Measurements from ENCODE around the gene CNTROB. TPM values are rescaled to one million over a fixed set of nuclear protein-coding genes. Genes with fewer than 3 reads are reported as not detected.

The CNTROB gene
- polyA plus RNA-seq, 2 of the 4 experiments (the other 2 are of a cell fraction) = 23.2 to 57.0 TPM

- peak; percentile 62 to 94 for DNase-seq (ENCODE audit: low read depth in 1 of 2, low spot score in 1 of 2)
- POLR2A ChIA-PET = interaction anchor here (0.7 to 2.3 kb wide), 8 partner anchors 11 to 125 kb away, joined by 3 to 20 read pairs (median 6); partner anchors contain the start of genes CNTROB, NAA38 and TRAPPC1
- WGBS (ENCODE audit: missing lambda C conversion rate) = 3% methylated on average over 67 of the region's 100 CpGs
- peak within 1 kb of the TSS; percentile 48 for H3K4me3 ChIP-seq
- FAIRE-seq = no peak
- peak; percentile 77 to 80 for ATAC-seq
- H3K9me3 ChIP-seq = no peaks in the 10 kb centered on the region
- peak within 1 kb of the TSS; percentile 88 for H3K4me2 ChIP-seq
- peak within 1 kb of the TSS; percentile 82 to 92 for H3K27ac ChIP-seq
- H3K4me1 ChIP-seq = peaks cover 13% of the 10 kb centered on the region
- CTCF ChIA-PET = interaction anchor here (0.6 to 14.8 kb wide), 24 partner anchors 9 to 503 kb away, joined by 3 to 372 read pairs (median 4); partner anchors contain the start of genes CHD3, CNTROB, KCNAB3 and NAA38
- TF ChIP-seq TP53 (CRISPR knock-in tag; IDR thresholded peaks at IDR 0.05) = peak; percentile 85
- peak; percentile 99 for TF ChIP-seq E2F6 (IDR thresholded peaks at IDR 0.05; ENCODE audit: borderline replicate concordance, low read depth)
- TF ChIP-seq MYC (IDR thresholded peaks at IDR 0.05; ENCODE audit: borderline replicate concordance, low read length) = 0 out of 2 replicates have a peak, but pooled peaks have one; percentile 27
- peak; percentile 60; the same call in 1 of the 3 replicates for TF ChIP-seq BCL3 (IDR thresholded peaks at IDR 0.05)
- TF ChIP-seq ATOH8 (CRISPR knock-in tag; IDR thresholded peaks at IDR 0.05; ENCODE audit: low read depth) = peak; percentile 72
- TF ChIP-seq USF2 (IDR thresholded peaks at IDR 0.05) = peak; percentile 91
- TF ChIP-seq RAD21 (conservative IDR thresholded peaks at IDR 0.05 in 1 of 2, IDR thresholded peaks at IDR 0.05 in 1 of 2) = no peak
- TF ChIP-seq ZSCAN20 (CRISPR knock-in tag; IDR thresholded peaks at IDR 0.05) = peak; percentile 86; the same call in 1 of the 2 replicates
- peak; percentile 57; the same call in 1 of the 2 replicates for TF ChIP-seq PBX3 (IDR thresholded peaks at IDR 0.05)
- TF ChIP-seq SREBF2 (IDR thresholded peaks at IDR 0.05) = no peak
- 0 out of 2 replicates have a peak, but pooled peaks have one; percentile 18 for TF ChIP-seq REST (IDR thresholded peaks at IDR 0.05)
- peak; percentile 94 for TF ChIP-seq HOXB5 (CRISPR knock-in tag; IDR thresholded peaks at IDR 0.05)
- peak; percentile 61; the same call in 1 of the 2 replicates for TF ChIP-seq MAZ (IDR thresholded peaks at IDR 0.05; ENCODE audit: borderline replicate concordance, low read depth, low read length)
- TF ChIP-seq POLR2A (IDR thresholded peaks at IDR 0.05; ENCODE audit: low read length) = peak; percentile 86
- peak; percentile 51 for TF ChIP-seq PHF8 (IDR thresholded peaks at IDR 0.05; ENCODE audit: borderline replicate concordance, low read depth)
- TF ChIP-seq RFX5 (IDR thresholded peaks at IDR 0.05) = 0 out of 2 replicates have a peak, but pooled peaks have one; percentile 23
- no peak for TF ChIP-seq HMGXB4 (CRISPR knock-in tag; IDR thresholded peaks at IDR 0.05; ENCODE audit: borderline replicate concordance)
- TF ChIP-seq JUNB (IDR thresholded peaks at IDR 0.05) = no peak
- 0 out of 2 replicates have a peak, but pooled peaks have one; percentile 3 for TF ChIP-seq ZNF302 (CRISPR knock-in tag; IDR thresholded peaks at IDR 0.05)
- TF ChIP-seq POLR2AphosphoS2 (conservative IDR thresholded peaks at IDR 0.05; ENCODE audit: low read length) = peak; percentile 23; the same call in 1 of the 2 replicates
- no peak for TF ChIP-seq RCOR1 (IDR thresholded peaks at IDR 0.05; ENCODE audit: low read depth, low read length)
- no peak for TF ChIP-seq KDM5A (IDR thresholded peaks at IDR 0.05)
- peak; percentile 99 for TF ChIP-seq RNF2 (IDR thresholded peaks at IDR 0.05; ENCODE audit: borderline replicate concordance, low read depth)
- peak; percentile 85 for TF ChIP-seq NPAS2 (CRISPR knock-in tag; IDR thresholded peaks at IDR 0.05; ENCODE audit: borderline replicate concordance)
- TF ChIP-seq JUN (IDR thresholded peaks at IDR 0.05) = peak; percentile 44 to 77
- no peak for TF ChIP-seq HES2 (IDR thresholded peaks at IDR 0.05)
- TF ChIP-seq HOXB13 (CRISPR knock-in tag; IDR thresholded peaks at IDR 0.05; ENCODE audit: low read depth) = peak; percentile 81
These were observed 16.2 kb upstream of the CNTROB start, which contains the start of gene RNF227 for GRCh38 chr17:7915611-7916384. Gene RNF227 (minus strand): TSS chr17:7916289. CDS start chr17:7916195, 94 bp downstream.
